Endothelial cell of umbilical vein (primary cell): Measurements from ENCODE around the gene ADGRG4. TPM values are rescaled to one million over a fixed set of nuclear protein-coding genes. Genes with fewer than 3 reads are reported as not detected.

Experiments
- BruUV-seq: library from RNA; stranded (reverse); fragments of 400-500 nt; replicated peaks from 2 replicates; lab custom pipeline; 2021; lab: Mats Ljungman, UMichigan
- CTCF ChIA-PET: fragments of 300-600, 350-600 bp; sonication (Branson Sonifier 250); formaldehyde crosslinking; loops from one replicate; lab custom pipeline; 2021; ENCODE audit warnings: antibody characterized with exemption, inconsistent platforms; lab: Charles Lee
- POLR2A ChIA-PET: fragments of 300-600, 350-600 bp; sonication (Branson Sonifier 250); formaldehyde crosslinking; loops from one replicate; lab custom pipeline; 2021; ENCODE audit warnings: antibody characterized with exemption, inconsistent platforms; lab: Charles Lee
- DNase-seq: peaks from one replicate; pipeline ENCODE4 v3.0.0-alpha.2; 2011; ENCODE audit warnings: low read depth, low spot score
- FAIRE-seq: peaks from 2 replicates; lab custom pipeline; 2011; peaks lifted over from hg19 to GRCh38; lab: Jason Lieb, UNC
- H2AFZ ChIP-seq: 2 replicates; pipeline ENCODE4 v1.6.0; 2012; ENCODE audit warnings: low read depth, low read length, control low read depth, inconsistent platforms
- H3K27ac ChIP-seq: 2 replicates; pipeline ENCODE4 v1.5.1; 2011; ENCODE audit warnings: low read depth, mild to moderate bottlenecking, control low read depth, low read length, moderate library complexity; ENCODE audit not compliant: insufficient read depth
- H3K27me3 ChIP-seq, 2 experiments: 2 replicates each; pipeline versions ENCODE4 v1.6.0 to v1.6.1; 2011; ENCODE audit warnings: low read length in 2 of 2, mixed read lengths in 1 of 2; ENCODE audit not compliant: control insufficient read depth in 2 of 2, insufficient read depth in 2 of 2
- H3K36me3 ChIP-seq, 2 experiments: 2 replicates in 1 of 2; 3 replicates in 1 of 2; pipeline ENCODE4 v1.5.1; 2011; ENCODE audit warnings: low read length in 2 of 2, mild to moderate bottlenecking in 1 of 2, moderate library complexity in 1 of 2; ENCODE audit not compliant: control insufficient read depth in 2 of 2, insufficient read depth in 2 of 2; ENCODE audit errors: extremely low read depth in 1 of 2
- H3K4me1 ChIP-seq: 3 replicates; pipeline ENCODE4 v1.5.1; 2011; ENCODE audit warnings: mild to moderate bottlenecking, low read length; ENCODE audit not compliant: control insufficient read depth, insufficient read depth; ENCODE audit errors: extremely low read depth
- H3K4me2 ChIP-seq: 2 replicates; pipeline ENCODE4 v1.6.1; 2011; ENCODE audit warnings: low read length, control low read depth, mixed read lengths; ENCODE audit not compliant: insufficient read depth
- H3K4me3 ChIP-seq, 3 experiments: fragments of 200-600 bp in 1 of 3; sonication (generic), shearing (Covaris generic) in 1 of 3; replicated peaks in 1 of 3; 2 replicates each; pipeline ENCODE4 v1.5.1; 2011 to 2016; ENCODE audit warnings: control low read depth in 3 of 3, low read length in 3 of 3, mild to moderate bottlenecking in 2 of 3, inconsistent platforms in 1 of 3, low read depth in 1 of 3, moderate library complexity in 1 of 3; ENCODE audit not compliant: insufficient read depth in 1 of 3
- H3K79me2 ChIP-seq: 2 replicates; pipeline ENCODE4 v1.6.0; 2012; ENCODE audit warnings: low read length, inconsistent platforms; ENCODE audit not compliant: control insufficient read depth, insufficient read depth
- H3K9ac ChIP-seq: replicated peaks from 2 replicates; pipeline ENCODE3; 2011; ENCODE audit warnings: low read length, control low read depth; ENCODE audit not compliant: insufficient read depth; ENCODE audit errors: extremely low read depth
- H3K9me1 ChIP-seq: replicated peaks from 3 replicates; pipeline ENCODE4 v1.6.0; 2011; ENCODE audit warnings: mild to moderate bottlenecking, low read length; ENCODE audit not compliant: control insufficient read depth, insufficient read depth; ENCODE audit errors: extremely low read depth
- H3K9me3 ChIP-seq: replicated peaks from 2 replicates; pipeline ENCODE4 v1.5.1; 2012; ENCODE audit warnings: low read length, inconsistent platforms; ENCODE audit not compliant: control insufficient read depth, insufficient read depth
- H4K20me1 ChIP-seq: replicated peaks from 2 replicates; pipeline ENCODE3; 2011; ENCODE audit warnings: mild to moderate bottlenecking, low read length; ENCODE audit not compliant: control insufficient read depth, insufficient read depth; ENCODE audit errors: extremely low read depth
- GATA2 ChIP-seq: IDR thresholded peaks from 2 replicates; pipeline ENCODE4 v1.7.0; 2011; ENCODE audit warnings: low read depth, mild to moderate bottlenecking, moderate library complexity, mixed read lengths, low read length; ENCODE audit not compliant: insufficient read length, insufficient read depth
- JUN ChIP-seq: IDR thresholded peaks from 2 replicates; pipeline ENCODE4 v1.6.1; 2011; ENCODE audit warnings: borderline replicate concordance, low read depth; ENCODE audit not compliant: insufficient read length, insufficient read depth
- MYC ChIP-seq: IDR thresholded peaks from one replicate; pipeline ENCODE4 v1.6.1; 2011; ENCODE audit warnings: mild to moderate bottlenecking, low read depth, low read length
- POLR2A ChIP-seq: IDR thresholded peaks from 2 replicates; pipeline ENCODE4 v1.6.1; 2012; ENCODE audit warnings: low read depth, mild to moderate bottlenecking, control low read depth, low read length
- POLR2AphosphoS5 ChIP-seq: IDR thresholded peaks from 2 replicates; pipeline ENCODE4 v1.6.1; 2012; ENCODE audit warnings: low read depth, mild to moderate bottlenecking, control low read depth, low read length, moderate library complexity; ENCODE audit not compliant: insufficient read depth
- dilution Hi-C: fragments of 300-500 bp; cut with MboI; formaldehyde crosslinking; loops from one replicate; pipeline ENCODE4 v1.15.0; 2019; ENCODE audit warnings: low sequenced_read_pairs; ENCODE audit not compliant: extremely low pct_ligation_motif_present
- intact Hi-C: fragments of 100-400 bp; cut with micrococcal nuclease; formaldehyde crosslinking; loops from one replicate; pipeline ENCODE4 v1.10.0; 2022
- polyA plus RNA-seq, 4 experiments: library from polyadenylated mRNA; depleted of rRNA in 3 of 4; stranded (reverse) in 3 of 4; unstranded in 1 of 4; fragments of >200 nt; gene quantifications; 2 replicates each; pipeline versions ENCODE4 v1.2.1 to v1.2.3, GENCODE V29; 2011 to 2012; ENCODE audit warnings: missing spikeins in 1 of 4
- total RNA-seq: library from RNA; stranded (reverse); gene quantifications from 2 replicates; pipeline ENCODE4 v1.2.3, GENCODE V29; 2021
- TF ChIP-seq, protein P1 (sequence below), 2 donors: IDR thresholded peaks; 1 replicate in 1 of 2; 2 replicates in 1 of 2; pipeline ENCODE4 v1.5.1; 2011; ENCODE audit warnings: low read length in 2 of 2, mild to moderate bottlenecking in 2 of 2, moderate library complexity in 2 of 2, control low read depth in 1 of 2, inconsistent platforms in 1 of 2, low read depth in 1 of 2; ENCODE audit not compliant: insufficient read depth in 1 of 2; ENCODE audit errors: extremely low read depth in 1 of 2
- TF ChIP-seq, protein P2 (sequence below): IDR thresholded peaks from 2 replicates; pipeline ENCODE4 v1.6.1; 2011; ENCODE audit not compliant: insufficient read depth, insufficient read length

Gene ADGRG4
- total and polyA plus RNA-seq, 2 donors (not counting 3 experiments of a cell fraction or from before 2014, with no cell fraction given), result 0.04 to 0.08 TPM

DNA sequence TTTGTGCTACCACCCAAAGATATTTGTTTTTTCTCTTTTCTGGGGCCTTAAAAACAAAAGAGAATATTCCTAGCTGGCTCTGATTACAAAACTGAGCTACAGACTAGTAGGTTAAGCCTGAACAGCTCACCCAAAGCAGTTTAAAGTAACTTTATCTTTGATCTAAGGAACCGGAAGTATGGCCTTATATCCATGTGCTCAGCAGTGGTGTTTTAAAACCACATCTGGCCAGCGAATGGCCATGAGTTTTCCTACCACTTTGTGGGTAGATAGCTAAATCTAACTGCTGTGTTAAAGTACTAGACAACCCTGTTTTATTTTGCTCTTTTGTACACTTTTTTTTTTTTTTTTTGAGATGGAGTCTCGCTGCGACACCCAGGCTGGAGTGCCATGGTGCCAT is 24.6 kb downstream of the ADGRG4 start:
- Histone ChIP-seq H4K20me1 (no peaks in the 10 kb centered on the region), H3K36me3 (no peaks in the 10 kb centered on the region), H3K27me3 (no peaks in the 10 kb centered on the region), H3K4me2 (no peak overlapping the region), H3K4me3 (no peak overlapping the region), H3K9ac (no peak overlapping the region), H3K27ac (no peak overlapping the region), H2AFZ (no peak overlapping the region), H3K9me3 (no peaks in the 10 kb centered on the region), H3K4me1 (no peaks in the 10 kb centered on the region), H3K79me2 (no peaks in the 10 kb centered on the region), H3K9me1 (no peaks in the 10 kb centered on the region)
- no TSS peak for BruUV-seq
- ChIA-PET POLR2A (no interaction called here), CTCF (interaction anchor here (1.2 to 1.6 kb wide), 2 partner anchors 12 to 17 kb away, joined by 4 read pairs; no protein-coding TSS in a partner anchor)
- intact Hi-C loops (no loop called here), dilution Hi-C loops (no loop called here)
- TF ChIP-seq MYC (no peak), JUN (no peak), POLR2AphosphoS5 (no peak), GATA2 (no peak)
- TF ChIP-seq, protein P1, sequence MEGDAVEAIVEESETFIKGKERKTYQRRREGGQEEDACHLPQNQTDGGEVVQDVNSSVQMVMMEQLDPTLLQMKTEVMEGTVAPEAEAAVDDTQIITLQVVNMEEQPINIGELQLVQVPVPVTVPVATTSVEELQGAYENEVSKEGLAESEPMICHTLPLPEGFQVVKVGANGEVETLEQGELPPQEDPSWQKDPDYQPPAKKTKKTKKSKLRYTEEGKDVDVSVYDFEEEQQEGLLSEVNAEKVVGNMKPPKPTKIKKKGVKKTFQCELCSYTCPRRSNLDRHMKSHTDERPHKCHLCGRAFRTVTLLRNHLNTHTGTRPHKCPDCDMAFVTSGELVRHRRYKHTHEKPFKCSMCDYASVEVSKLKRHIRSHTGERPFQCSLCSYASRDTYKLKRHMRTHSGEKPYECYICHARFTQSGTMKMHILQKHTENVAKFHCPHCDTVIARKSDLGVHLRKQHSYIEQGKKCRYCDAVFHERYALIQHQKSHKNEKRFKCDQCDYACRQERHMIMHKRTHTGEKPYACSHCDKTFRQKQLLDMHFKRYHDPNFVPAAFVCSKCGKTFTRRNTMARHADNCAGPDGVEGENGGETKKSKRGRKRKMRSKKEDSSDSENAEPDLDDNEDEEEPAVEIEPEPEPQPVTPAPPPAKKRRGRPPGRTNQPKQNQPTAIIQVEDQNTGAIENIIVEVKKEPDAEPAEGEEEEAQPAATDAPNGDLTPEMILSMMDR (IDR thresholded peaks at IDR 0.05; ENCODE audit: extremely low read depth in 1 of 2, insufficient read depth in 1 of 2, low read depth in 1 of 2, low read length in 2 of 2), result no peak
- DNase-seq (no peak), FAIRE-seq (no peak)

DNA sequence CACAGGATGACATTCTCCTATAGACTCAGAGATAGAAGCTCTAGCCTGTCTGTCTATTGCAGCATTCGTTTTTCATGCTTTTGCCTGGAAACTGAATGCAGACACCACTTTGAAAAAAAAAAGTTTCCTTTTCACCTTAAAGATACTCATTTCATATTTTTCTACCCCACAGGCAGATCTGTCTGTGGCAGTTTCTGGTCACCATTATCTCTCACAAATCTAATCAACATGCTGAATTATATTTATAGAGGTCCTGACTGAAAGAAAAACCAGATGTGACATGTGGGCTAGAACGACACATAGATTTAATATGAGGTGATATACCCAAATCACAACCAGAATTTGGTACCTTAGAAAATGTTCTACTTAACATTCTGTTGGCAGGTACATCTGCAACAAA is 28.2 kb downstream of the ADGRG4 start:
- Histone ChIP-seq H3K27ac (no peak overlapping the region), H3K36me3 (no peaks in the 10 kb centered on the region), H3K79me2 (no peaks in the 10 kb centered on the region), H3K4me3 (no peak overlapping the region), H3K4me2 (no peak overlapping the region), H4K20me1 (no peaks in the 10 kb centered on the region), H3K9me1 (no peaks in the 10 kb centered on the region), H3K9ac (no peak overlapping the region), H3K4me1 (no peaks in the 10 kb centered on the region), H3K27me3 (no peaks in the 10 kb centered on the region), H3K9me3 (no peaks in the 10 kb centered on the region), H2AFZ (no peak overlapping the region)
- ChIA-PET POLR2A (no interaction called here), CTCF (interaction anchor here (1.7 kb wide), 1 partner anchor 8 kb away, joined by 7 read pairs; no protein-coding TSS in a partner anchor)
- intact Hi-C loops, result no loop called here
- TF ChIP-seq POLR2A (no peak), JUN (no peak), POLR2AphosphoS5 (no peak)
- TF ChIP-seq, protein P1 (IDR thresholded peaks at IDR 0.05; ENCODE audit: extremely low read depth in 1 of 2, insufficient read depth in 1 of 2, low read depth in 1 of 2, low read length in 2 of 2), result no peak
- TF ChIP-seq, protein P2, sequence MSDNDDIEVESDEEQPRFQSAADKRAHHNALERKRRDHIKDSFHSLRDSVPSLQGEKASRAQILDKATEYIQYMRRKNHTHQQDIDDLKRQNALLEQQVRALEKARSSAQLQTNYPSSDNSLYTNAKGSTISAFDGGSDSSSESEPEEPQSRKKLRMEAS, result no peak
- no peak for FAIRE-seq
- no TSS peak for BruUV-seq
- DNase-seq, result no peak
- dilution Hi-C loops, result no loop called here
